ENCODE data around the gene PSMG3.

PSMG3 gene

GRCh38 chr7:1593091-1593866 lies 23.4 kb upstream of the PSMG3 start:
- TF ChIP-seq CTCF (conservative IDR thresholded peaks at IDR 0.05; ENCODE audit: control insufficient read depth, insufficient read depth, low read depth, low read length), result peak; percentile 31

GRCh38 chr7:1592299-1592871 lies 22.6 kb upstream of the PSMG3 start:
- TF ChIP-seq CTCF (conservative IDR thresholded peaks at IDR 0.05; ENCODE audit: control insufficient read depth, insufficient read depth, low read depth, low read length), result no peak
- H3K4me3 ChIP-seq (ENCODE audit: control insufficient read depth, low read depth, low read length), result no peak overlapping the region
- no peak for DNase-seq (ENCODE audit: low read depth)

More at GRCh38 chr7:1593091-1593866, 23.4 kb upstream of the PSMG3 start:
- H3K4me3 ChIP-seq (ENCODE audit: control insufficient read depth, low read depth, low read length), result no peak overlapping the region
- no peak for DNase-seq (ENCODE audit: low read depth)

GRCh38 chr7:1591876-1592275 lies 22.0 kb upstream of the PSMG3 start:
- no peak for DNase-seq (ENCODE audit: low read depth)
- no peak overlapping the region for H3K4me3 ChIP-seq (ENCODE audit: control insufficient read depth, low read depth, low read length)
- TF ChIP-seq CTCF (conservative IDR thresholded peaks at IDR 0.05; ENCODE audit: control insufficient read depth, insufficient read depth, low read depth, low read length), result no peak

- TF ChIP-seq CTCF (conservative IDR thresholded peaks at IDR 0.05; ENCODE audit: control insufficient read depth, insufficient read depth, low read depth, low read length), result no peak
- DNase-seq (ENCODE audit: low read depth), result no peak
- H3K4me3 ChIP-seq (ENCODE audit: control insufficient read depth, low read depth, low read length), result no peak overlapping the region
Measured at GRCh38 chr7:1591396-1591795, 21.6 kb upstream of the PSMG3 start.

- TF ChIP-seq CTCF (conservative IDR thresholded peaks at IDR 0.05; ENCODE audit: control insufficient read depth, insufficient read depth, low read depth, low read length), result no peak
- DNase-seq (ENCODE audit: low read depth), result no peak
- H3K4me3 ChIP-seq (ENCODE audit: control insufficient read depth, low read depth, low read length), result no peak overlapping the region
Measured at GRCh38 chr7:1590887-1591286, 21.1 kb upstream of the PSMG3 start.

GRCh38 chr7:1590476-1590875 lies 20.6 kb upstream of the PSMG3 start:
- no peak for DNase-seq (ENCODE audit: low read depth)
- no peak overlapping the region for H3K4me3 ChIP-seq (ENCODE audit: control insufficient read depth, low read depth, low read length)
- no peak for TF ChIP-seq CTCF (conservative IDR thresholded peaks at IDR 0.05; ENCODE audit: control insufficient read depth, insufficient read depth, low read depth, low read length)

All from fibroblast of mammary gland (primary cell).